Kidney (tissue), 14 donors: Measurements from ENCODE around the gene CPED1. TPM values are rescaled to one million over a fixed set of nuclear protein-coding genes. Genes with fewer than 3 reads are reported as not detected.

Source experiments
- DNase-seq, 5 donors: peaks; one replicate each; pipeline ENCODE4 v3.0.0-alpha.2; 2013 to 2020
- FAIRE-seq: peaks from 2 replicates; lab custom pipeline; 2012; peaks lifted over from hg19 to GRCh38; lab: Jason Lieb, UNC
- H3K27ac ChIP-seq, 2 donors: one replicate each; pipeline ENCODE4 v1.7.0; 2013; ENCODE audit warnings: low read depth in 2 of 2, low read length in 2 of 2, inconsistent platforms in 1 of 2
- H3K27me3 ChIP-seq: one replicate; pipeline ENCODE4 v1.7.1; 2013; ENCODE audit warnings: low read length, inconsistent platforms; ENCODE audit not compliant: control insufficient read depth, insufficient read depth
- H3K36me3 ChIP-seq, 3 donors: one replicate each; pipeline versions ENCODE4 v1.7.0 to v1.7.1; 2013; ENCODE audit warnings: low read length in 3 of 3, control low read depth in 1 of 3, inconsistent platforms in 1 of 3; ENCODE audit not compliant: insufficient read depth in 3 of 3, control insufficient read depth in 2 of 3
- H3K4me1 ChIP-seq, 3 donors: one replicate each; pipeline versions ENCODE4 v1.7.0 to v1.7.1; 2013; ENCODE audit warnings: low read length in 3 of 3, inconsistent platforms in 1 of 3, low read depth in 1 of 3; ENCODE audit not compliant: control insufficient read depth in 2 of 3, insufficient read depth in 2 of 3
- H3K4me3 ChIP-seq, 3 donors: one replicate each; pipeline versions ENCODE4 v1.7.0 to v1.8.1; 2013; ENCODE audit warnings: low read length in 3 of 3, control low read depth in 1 of 3, inconsistent platforms in 1 of 3
- H3K9ac ChIP-seq, 3 donors: one replicate each; pipeline versions ENCODE4 v1.7.0 to v1.7.1; 2013; ENCODE audit warnings: low read length in 3 of 3, control low read depth in 1 of 3, inconsistent platforms in 1 of 3
- H3K9me3 ChIP-seq, 3 donors: one replicate each; pipeline versions ENCODE4 v1.7.0 to v1.7.1; 2013; ENCODE audit warnings: low read length in 3 of 3, control low read depth in 1 of 3, inconsistent platforms in 1 of 3; ENCODE audit not compliant: control insufficient read depth in 2 of 3, insufficient read depth in 1 of 3
- intact Hi-C: fragments of 100-400 bp; cut with DNase I; formaldehyde crosslinking; loops from one replicate; pipeline ENCODE4 v1.11.1; 2022
- polyA plus RNA-seq: library from polyadenylated mRNA; stranded (reverse); fragments of 350-450 nt; fragmentation: Illumina TruSeq; extraction: RNeasy Lipid Tissue Mini Kit (QIAGEN cat#74804); gene quantifications from one replicate; pipeline ENCODE4 v1.2.3, GENCODE V29; 2014; ENCODE audit warnings: low read depth, low replicate concordance; ENCODE audit not compliant: insufficient read depth
- total RNA-seq: library from RNA; stranded (reverse); fragmentation: NEBNext Ultra II Directional; extraction: Animal tissue kit (Norgen Biotek cat#: 25700); gene quantifications from one replicate; pipeline ENCODE4 v1.2.1, GENCODE V29; 2021
- TF ChIP-seq, protein P1 (sequence below): IDR thresholded peaks from 3 replicates; pipeline ENCODE4 v1.5.1; 2012; ENCODE audit warnings: mild to moderate bottlenecking, moderate library complexity, borderline replicate concordance; ENCODE audit not compliant: insufficient read depth; ENCODE audit errors: extremely low read depth
- donor health status: control.
- donor health status: control.
- donor health status: control.
- donor health status: control.
- donor health status: control.
- donor health status: DM: yes; HTN: yes; CAD: no.
- donor health status: Normal renal cell carcinoma (clear cell type).

The CPED1 gene
- total and polyA plus RNA-seq, 2 donors from 2014 or later, result 2.9 to 16.9 TPM

DNA sequence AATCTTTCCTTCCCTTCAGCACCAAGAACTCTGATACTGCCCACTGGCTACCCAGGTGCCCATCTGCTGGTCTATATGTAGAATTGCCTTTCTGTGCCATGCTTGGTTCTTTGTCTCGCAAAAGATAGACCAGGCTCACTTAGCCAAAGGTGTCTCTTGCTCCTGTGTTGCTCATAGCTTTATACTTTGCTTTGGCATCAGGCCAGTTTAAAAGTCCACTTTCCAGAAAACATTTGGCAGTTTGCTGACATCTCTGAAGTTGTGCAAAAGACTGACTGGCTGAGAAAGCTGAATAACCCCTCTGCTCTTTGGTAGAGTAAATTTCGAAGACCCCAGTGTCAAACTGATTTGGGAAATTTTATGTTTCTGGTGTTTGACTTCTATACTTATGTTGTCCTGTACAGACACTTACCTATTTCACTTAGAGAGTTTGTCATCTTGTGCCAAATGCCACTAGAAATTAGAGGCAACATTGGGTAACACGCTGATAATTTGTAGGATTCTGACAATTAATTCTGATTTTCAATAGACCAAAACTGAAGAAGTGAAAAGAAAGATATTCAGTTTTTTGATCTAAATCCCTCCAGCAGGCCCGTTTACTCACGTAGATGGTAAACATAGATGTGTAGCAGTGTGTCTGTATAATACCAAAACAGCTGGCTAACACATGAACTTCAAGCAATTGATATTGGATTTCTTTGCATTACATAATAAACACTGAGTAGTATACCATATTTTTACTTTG lies 91.1 kb downstream of the CPED1 start:
- DNase-seq, result no peak
- no peak overlapping the region for H3K4me3 ChIP-seq
- intact Hi-C loops, result loop anchor here (5.0 kb wide), 1 partner anchor 87 kb away; no protein-coding TSS in a partner anchor
- TF ChIP-seq, protein P1, sequence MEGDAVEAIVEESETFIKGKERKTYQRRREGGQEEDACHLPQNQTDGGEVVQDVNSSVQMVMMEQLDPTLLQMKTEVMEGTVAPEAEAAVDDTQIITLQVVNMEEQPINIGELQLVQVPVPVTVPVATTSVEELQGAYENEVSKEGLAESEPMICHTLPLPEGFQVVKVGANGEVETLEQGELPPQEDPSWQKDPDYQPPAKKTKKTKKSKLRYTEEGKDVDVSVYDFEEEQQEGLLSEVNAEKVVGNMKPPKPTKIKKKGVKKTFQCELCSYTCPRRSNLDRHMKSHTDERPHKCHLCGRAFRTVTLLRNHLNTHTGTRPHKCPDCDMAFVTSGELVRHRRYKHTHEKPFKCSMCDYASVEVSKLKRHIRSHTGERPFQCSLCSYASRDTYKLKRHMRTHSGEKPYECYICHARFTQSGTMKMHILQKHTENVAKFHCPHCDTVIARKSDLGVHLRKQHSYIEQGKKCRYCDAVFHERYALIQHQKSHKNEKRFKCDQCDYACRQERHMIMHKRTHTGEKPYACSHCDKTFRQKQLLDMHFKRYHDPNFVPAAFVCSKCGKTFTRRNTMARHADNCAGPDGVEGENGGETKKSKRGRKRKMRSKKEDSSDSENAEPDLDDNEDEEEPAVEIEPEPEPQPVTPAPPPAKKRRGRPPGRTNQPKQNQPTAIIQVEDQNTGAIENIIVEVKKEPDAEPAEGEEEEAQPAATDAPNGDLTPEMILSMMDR, result no peak
- H3K9ac ChIP-seq, result no peak overlapping the region
- H3K9me3 ChIP-seq, result no peaks in the 10 kb centered on the region
- no peak overlapping the region for H3K27ac ChIP-seq
- FAIRE-seq, result no peak
- no peaks in the 10 kb centered on the region for H3K4me1 ChIP-seq
- no peaks in the 10 kb centered on the region for H3K36me3 ChIP-seq
- H3K27me3 ChIP-seq, result no peaks in the 10 kb centered on the region

DNA sequence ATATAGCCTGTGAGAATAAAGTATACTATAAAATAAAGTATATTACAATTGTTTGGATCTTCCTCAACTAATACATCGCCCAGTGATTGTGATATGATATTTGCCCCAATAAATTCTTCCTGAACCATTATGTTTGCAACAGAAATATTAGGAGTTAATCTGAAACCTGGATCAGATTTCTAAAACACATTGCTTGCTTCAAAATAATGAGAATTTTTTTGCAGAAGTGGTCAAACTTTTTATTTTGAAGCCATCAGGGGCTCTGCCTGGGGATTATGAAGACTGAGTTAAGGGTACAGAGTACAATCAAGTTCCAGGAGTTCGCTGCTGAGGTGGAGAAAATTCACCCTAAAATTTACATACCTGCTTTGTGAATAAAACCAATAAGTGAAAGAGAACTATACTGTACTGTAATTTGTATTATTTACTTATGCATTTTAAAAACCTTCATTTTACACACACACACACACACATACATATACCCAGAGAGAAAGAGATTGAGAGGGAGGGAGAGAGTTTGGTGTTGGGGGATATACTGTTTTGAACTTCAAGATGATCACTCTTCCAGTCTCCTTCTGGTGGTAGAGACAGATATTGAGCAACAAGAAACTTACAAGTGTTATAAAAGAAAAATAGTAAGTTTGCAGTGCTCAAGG lies 91.9 kb downstream of the CPED1 start:
- no peak for DNase-seq
- Histone ChIP-seq H3K4me1 (peaks cover 0 to 2% (median 0%) of the 10 kb centered on the region in 3 donors), H3K9ac (no peak overlapping the region), H3K27me3 (no peaks in the 10 kb centered on the region), H3K27ac (no peak overlapping the region), H3K9me3 (no peaks in the 10 kb centered on the region), H3K4me3 (no peak overlapping the region), H3K36me3 (no peaks in the 10 kb centered on the region)
- intact Hi-C loops, result loop anchor here (5.0 kb wide), 1 partner anchor 88 kb away; no protein-coding TSS in a partner anchor
- no peak for FAIRE-seq
- TF ChIP-seq, protein P1, result no peak

DNA sequence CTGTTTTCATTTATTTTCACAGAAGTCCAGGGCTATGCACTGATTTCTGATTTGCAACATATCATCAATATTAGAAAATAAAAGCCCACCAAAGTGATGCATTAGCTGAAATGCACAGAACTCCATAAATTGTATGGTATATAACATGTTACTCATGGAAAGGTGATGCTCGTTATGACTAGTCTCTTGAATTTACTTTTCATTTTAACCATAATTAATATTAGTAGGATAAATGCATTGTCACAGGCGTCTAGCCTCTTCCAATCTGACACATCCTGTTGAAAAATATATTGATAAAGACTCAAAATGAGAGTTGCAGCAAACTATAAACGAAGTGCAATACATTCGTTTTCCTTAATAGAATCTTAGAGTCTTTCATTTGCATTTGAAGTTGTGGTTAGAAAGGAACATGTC lies 92.4 kb downstream of the CPED1 start:
- H3K36me3 ChIP-seq, result no peaks in the 10 kb centered on the region
- TF ChIP-seq, protein P1, result no peak
- H3K9me3 ChIP-seq, result no peaks in the 10 kb centered on the region
- intact Hi-C loops, result loop anchor here (5.0 kb wide), 1 partner anchor 89 kb away; no protein-coding TSS in a partner anchor
- no peak overlapping the region for H3K27ac ChIP-seq
- DNase-seq (no peak), FAIRE-seq (no peak)
- H3K4me1 ChIP-seq, result peaks cover 0 to 2% (median 0%) of the 10 kb centered on the region in 3 donors
- H3K9ac ChIP-seq, result no peak overlapping the region
- H3K4me3 ChIP-seq, result no peak overlapping the region
- no peaks in the 10 kb centered on the region for H3K27me3 ChIP-seq
